Measurements from ENCODE around the gene FRZB.

The FRZB gene

DNA sequence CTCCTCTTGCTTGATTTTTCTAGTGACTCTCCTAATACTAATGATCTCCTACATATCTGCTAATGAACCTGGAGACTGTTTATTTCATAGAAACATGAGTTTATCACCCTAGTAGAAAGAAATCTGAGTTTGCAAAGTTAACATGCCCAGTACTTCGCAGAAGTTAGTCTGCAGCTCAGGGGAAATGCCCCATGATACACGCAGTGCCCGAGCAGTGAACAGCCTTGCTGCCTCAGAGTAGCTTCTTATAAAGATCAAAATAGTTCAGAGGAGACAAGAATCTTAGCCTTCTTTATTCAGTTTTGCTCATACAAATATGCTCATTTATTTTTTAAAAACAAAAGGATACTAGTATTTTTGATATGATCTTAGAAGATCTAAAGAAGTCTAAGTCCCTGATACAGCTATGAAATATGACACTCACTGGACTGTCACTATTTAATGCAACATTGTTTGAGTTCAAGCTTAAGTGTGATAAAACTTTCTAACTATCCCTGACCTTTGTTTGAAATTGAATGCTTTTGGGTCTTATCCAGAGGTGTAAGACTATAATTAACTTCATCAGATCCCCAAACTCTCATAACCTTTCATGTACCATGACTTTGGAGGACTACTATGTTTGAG, 20.5 kb downstream of the FRZB start:
- no peak for DNase-seq (ENCODE audit: low read depth in 1 of 2, low spot score in 1 of 2)

- DNase-seq (ENCODE audit: low read depth in 1 of 2, low spot score in 1 of 2), result no peak
Observed at GRCh38 chr2:182836451-182836850, 30.0 kb downstream of the FRZB start.

GRCh38 chr2:182834293-182834692, 32.1 kb downstream of the FRZB start:
- no peak for DNase-seq (ENCODE audit: low read depth in 1 of 2, low spot score in 1 of 2)

- no peak for DNase-seq (ENCODE audit: low read depth in 1 of 2, low spot score in 1 of 2)
Observed at GRCh38 chr2:182833084-182833854, 33.2 kb downstream of the FRZB start.

DNA sequence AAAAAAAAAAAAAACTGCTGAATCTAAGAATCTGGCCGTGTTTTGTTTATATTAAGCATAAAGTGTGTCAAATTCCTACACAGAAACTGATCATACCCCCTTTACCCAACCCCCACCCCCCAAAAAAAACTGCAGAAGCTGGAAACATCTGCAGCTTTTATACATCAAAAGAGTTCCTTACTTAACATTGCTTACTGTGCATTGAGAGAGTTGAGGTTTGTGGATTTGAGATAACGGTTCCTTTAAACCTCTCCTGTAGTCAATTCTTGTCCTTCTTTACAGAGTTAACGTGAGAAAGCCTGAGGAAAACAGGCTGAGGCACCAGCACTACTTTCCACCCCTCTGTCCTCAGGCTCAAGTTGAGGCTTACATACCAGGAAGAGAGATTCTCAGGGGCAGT, 34.5 kb downstream of the FRZB start:
- DNase-seq (ENCODE audit: low read depth in 1 of 2, low spot score in 1 of 2), result no peak

- no peak for DNase-seq (ENCODE audit: low read depth in 1 of 2, low spot score in 1 of 2)
Observed at GRCh38 chr2:182831101-182831500, 35.3 kb downstream of the FRZB start.

DNA sequence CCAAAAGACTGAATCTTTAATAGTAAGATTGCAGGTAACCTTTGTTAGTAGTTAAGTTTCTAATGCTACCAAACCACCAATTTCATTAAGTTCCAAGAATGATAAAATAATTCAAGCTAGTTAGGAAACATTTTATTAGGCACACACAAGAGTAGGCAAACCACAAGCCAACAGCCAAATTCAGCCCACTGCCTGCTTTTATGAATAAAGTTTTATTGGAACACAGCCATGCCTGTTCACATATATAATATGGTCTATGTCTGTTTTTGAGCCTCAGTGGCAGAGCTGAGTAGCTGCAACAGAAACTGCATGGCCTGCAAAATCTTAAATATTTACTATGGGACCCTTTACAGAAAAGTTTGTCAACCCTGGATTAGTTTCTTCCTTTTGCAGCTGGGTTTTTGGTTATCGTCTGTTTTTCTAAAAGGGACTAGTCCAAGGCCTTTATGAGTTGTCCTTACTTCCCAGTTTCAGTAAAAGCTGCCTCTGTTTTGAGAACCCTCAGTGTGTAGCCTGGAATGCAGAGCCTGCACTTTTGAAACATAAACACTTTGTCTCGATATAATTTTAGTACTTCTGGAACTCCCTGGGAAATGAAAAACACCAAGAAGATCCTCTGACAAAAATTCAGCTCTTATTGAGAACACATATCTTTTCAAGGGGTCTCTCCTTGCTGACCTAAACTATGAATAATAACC, 39.1 kb downstream of the FRZB start:
- no peak for DNase-seq (ENCODE audit: low read depth in 1 of 2, low spot score in 1 of 2)

DNA sequence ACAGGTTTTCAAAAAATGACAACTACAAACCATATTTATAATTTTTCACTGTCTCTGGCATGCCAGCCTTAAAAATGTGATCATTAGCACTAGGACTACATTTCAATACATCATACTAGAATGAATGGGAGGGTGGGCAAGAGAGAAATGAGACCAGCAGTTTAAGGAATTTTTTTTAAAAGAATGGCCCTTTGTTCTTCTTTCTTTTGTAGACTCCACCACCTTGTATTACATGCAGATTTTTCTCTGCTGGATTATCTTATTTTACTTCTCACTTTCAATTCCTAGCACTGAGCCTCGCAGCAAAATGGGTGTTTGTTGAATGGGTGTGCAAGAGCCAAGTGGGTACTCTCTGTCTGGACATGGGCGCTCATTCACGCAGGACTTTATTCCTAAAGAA, 39.9 kb downstream of the FRZB start:
- DNase-seq (ENCODE audit: low read depth in 1 of 2, low spot score in 1 of 2), result no peak

- no peak for DNase-seq (ENCODE audit: low read depth in 1 of 2, low spot score in 1 of 2)
Observed at GRCh38 chr2:182826064-182826463, 40.4 kb downstream of the FRZB start.

DNA sequence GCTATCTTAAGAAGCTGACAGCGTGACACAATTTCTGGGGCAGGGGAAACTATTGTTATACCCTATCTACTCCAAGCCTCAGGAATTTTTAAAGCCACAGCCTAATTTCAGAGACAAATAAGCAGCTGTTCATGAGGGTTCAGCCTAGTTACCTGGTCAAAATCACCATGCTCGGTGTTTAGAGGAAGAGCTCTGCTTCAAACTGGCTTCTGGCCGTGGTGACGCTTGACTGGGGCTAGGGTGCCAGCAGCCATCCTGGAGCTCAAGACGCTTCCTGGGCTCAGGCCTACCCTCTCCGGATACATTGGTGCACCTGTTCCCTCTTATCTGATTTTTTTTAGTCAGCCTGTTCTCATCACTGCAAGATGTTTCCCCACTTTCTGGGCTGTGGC, 41.7 kb downstream of the FRZB start:
- DNase-seq (ENCODE audit: low read depth in 1 of 2, low spot score in 1 of 2), result no peak

DNA sequence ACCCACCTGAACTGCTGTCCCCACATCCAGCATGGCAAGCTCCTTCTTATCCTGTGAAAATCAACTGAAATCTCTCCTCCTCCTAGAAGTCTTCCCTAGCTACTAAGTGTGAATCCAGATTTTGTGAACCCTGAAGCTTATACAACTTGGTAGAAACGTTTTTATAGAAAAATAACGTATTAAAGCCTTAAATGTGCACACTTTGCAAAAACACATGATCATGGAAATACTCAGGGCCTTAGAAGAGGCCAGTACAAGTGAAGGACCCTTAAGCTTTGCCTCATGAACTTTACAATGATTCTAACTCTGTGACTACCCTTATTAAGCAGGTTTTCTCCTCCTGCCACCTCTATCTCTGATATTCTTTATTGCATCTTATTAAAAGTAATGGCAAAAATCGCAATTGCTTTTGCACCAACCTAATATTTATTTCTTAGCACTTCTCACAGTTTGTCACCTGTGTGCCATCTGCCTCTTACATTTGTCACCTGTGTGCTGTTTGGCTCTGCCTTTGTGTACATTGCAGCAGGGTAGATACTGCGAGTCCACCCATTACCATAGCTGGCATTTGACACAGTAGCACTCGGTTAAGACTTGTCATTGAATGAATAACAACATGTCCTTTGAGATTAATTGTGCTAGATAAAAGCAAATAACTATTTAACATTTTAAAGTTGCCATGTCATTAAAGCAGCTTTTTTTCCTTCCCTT, 42.2 kb downstream of the FRZB start:
- DNase-seq (ENCODE audit: low read depth in 1 of 2, low spot score in 1 of 2), result no peak

GRCh38 chr2:182822733-182823132, 43.7 kb downstream of the FRZB start:
- no peak for DNase-seq (ENCODE audit: low read depth in 1 of 2, low spot score in 1 of 2)

GRCh38 chr2:182821182-182821581, 45.3 kb downstream of the FRZB start:
- no peak for DNase-seq (ENCODE audit: low read depth in 1 of 2, low spot score in 1 of 2)

DNA sequence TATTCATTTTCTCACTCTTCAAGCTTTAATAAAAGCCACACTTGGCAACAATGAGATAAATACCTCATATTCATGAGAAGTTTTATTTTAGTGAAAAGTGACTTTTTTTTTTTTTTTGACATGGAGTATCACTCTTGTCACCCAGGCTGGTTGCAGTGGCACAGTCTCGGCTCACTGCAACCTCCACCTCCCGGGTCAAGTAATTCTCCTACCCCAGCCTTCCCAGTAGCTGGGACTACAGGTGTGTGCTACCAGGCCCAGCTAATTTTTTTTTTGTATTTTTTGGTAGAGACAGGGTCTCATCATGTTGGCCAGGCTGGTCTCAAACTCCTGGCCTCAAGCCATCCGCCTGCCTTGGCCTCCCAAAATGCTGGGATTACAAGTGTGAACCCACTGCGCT, 47.0 kb downstream of the FRZB start:
- no peak for DNase-seq (ENCODE audit: low read depth in 1 of 2, low spot score in 1 of 2)

DNA sequence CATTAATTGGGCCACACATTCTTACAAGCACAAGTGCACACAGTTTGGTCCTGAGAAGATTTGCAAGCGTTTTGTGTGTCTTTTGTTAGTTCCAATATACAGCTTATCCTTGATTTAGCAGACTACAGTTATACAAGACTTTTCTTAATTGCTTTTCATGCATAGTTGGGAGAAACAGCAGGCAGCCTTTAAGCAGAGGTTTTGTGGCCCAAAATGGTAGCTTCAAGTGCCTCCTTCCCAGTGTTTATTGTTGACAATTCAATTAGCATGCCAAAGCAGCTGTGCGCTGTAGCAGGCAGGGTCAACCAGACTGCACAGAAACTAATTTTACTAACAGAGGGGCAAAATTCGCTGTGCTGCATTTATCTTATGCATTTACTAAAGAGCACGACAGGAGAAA, 47.5 kb downstream of the FRZB start:
- DNase-seq (ENCODE audit: low read depth in 1 of 2, low spot score in 1 of 2), result no peak

DNA sequence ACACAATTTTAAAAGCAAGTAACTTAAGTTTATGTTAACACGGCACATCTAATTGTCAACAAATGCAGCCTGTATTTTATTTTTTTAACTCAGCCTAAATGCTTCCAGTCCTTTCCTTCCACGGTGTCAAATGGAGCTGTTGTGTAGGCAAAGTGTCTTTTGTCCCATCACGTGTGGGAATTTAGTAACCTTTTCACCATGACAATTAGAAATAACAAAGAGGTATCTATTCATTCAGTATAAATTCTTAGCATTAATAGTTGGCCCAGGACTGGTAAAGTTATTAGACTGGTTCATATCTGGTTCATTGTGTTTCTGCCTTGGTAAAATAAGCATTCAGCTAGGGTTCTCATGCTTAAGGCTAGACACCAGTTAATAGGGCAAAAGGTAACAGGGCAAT, 47.9 kb downstream of the FRZB start:
- DNase-seq (ENCODE audit: low read depth in 1 of 2, low spot score in 1 of 2), result no peak

DNA sequence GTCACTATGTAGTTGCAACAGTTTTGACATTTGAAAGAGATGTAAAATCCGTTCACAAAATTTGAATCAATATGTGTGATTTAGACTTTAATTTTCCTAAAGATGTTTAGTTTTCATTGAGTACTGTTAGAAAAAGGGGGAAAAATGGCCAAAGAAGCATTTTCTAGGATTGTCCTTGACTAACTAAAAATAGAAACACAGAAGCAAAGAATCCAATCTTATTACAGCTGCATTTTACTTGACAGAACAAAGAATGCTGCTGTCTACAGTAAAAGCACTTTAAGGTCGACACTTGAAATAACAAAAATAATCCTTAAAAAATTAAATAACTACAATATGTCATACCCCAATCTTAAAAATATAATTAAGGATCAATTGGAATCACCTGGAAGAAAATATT, 48.9 kb downstream of the FRZB start:
- no peak for DNase-seq (ENCODE audit: low read depth in 1 of 2, low spot score in 1 of 2)

DNA sequence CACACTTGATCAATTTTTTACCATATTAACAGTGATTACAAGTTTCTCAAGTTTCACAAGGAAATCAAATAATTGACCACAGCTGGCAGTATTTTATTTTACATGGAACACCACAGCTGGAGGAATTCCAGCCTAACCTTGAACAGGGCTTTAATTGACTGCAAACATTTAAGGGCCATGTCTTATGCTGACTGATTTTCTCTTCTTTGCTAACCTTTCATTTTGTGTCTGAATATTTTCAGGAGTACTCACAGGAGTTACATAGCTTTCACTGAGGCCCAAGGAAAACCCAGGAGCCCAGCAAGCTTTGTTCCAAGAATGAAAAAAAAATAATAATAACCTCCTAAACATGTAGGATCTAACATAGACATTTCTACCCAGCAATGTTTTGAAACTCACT, 49.6 kb downstream of the FRZB start:
- no peak for DNase-seq (ENCODE audit: low read depth in 1 of 2, low spot score in 1 of 2)

- no peak for DNase-seq (ENCODE audit: low read depth in 1 of 2, low spot score in 1 of 2)
Observed at GRCh38 chr2:182814804-182815203, 51.6 kb downstream of the FRZB start.

DNA sequence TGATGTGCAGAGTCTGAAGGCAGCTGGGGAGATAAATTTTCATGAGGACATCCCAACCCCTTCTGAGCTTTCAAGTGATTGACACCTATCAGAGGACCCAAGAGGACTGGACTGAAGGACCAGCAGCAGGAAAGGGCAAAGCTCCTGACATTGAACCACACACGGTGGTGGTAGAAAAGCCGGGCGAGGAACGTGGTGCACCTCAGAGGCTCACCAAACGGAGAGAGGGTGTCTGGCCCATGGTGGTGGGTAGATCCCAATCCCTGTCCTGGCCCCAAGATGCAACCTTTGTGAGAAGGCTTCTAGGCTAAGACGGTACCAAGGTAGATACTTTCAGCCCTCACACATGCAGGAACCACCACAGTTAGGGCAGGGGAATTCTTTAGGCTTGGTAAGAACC, 52.1 kb downstream of the FRZB start:
- no peak for DNase-seq (ENCODE audit: low read depth in 1 of 2, low spot score in 1 of 2)

DNA sequence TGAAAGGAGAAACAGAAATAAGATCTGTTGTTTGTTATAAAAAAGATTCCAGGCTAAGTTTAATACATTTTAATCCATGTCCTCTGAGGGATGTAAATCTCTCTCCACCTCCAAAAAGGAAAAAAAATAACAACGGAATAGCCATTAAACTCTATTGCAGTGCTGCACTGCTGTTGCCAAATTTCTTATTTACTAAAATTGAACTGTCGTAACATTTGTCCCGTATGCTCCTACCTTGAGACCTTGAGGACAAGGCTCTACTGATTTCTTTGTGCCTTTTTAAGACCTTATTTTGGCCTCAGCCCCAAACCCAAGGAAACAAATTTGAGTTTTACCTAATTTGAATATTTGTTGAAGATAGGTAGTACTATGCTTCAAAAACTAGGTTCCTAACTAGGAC, 56.4 kb downstream of the FRZB start:
- no peak for DNase-seq (ENCODE audit: low read depth in 1 of 2, low spot score in 1 of 2)

DNA sequence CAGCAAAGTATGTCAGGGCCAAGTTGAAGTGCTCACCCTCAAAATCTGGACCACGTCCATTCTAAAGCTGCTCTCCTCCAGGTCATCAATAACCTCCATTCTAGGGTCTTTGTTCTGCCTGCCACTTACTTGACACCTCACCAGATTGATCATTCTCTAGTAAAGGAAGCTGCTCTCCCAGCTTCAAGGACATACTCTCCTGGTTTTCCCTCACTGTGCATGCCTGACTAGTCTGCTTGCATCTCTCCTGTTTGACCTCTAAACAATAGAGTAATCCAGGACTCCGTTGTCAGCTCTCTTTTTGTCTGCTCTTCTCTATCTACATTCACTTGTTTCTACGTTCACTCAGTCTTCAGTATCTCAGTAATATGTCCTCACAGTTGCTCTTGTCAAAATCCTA, 59.1 kb downstream of the FRZB start:
- no peak for DNase-seq (ENCODE audit: low read depth in 1 of 2, low spot score in 1 of 2)

Data from activated T-helper 1 cell treated with anti-CD3 and anti-CD28 coated beads, Interleukin-2, amount 50 U/mL, for 16 hours (primary cell).